Ovary (tissue), 3 donors: ENCODE data around the gene PSG7.
"Not testable (repeated sequence)": the region's sequence is repeated elsewhere in the genome, so short reads cannot be mapped to it uniquely, and the experiment has no call there.

Experiments used
- CTCF ChIP-seq, 3 donors: fragments of 450-650 bp in 2 of 3; fragments of 200-600 bp in 1 of 3; IDR thresholded peaks; one replicate each; pipeline versions ENCODE4 v1.5.1 to v1.8.0; 2016 to 2022; ENCODE audit warnings: antibody characterized with exemption in 3 of 3, mild to moderate bottlenecking in 1 of 3
- EP300 ChIP-seq: sonication (generic); formaldehyde crosslinking; IDR thresholded peaks from one replicate; pipeline ENCODE4 v1.6.1; 2017; ENCODE audit warnings: antibody characterized with exemption
- POLR2A ChIP-seq: fragments of 450-650 bp; IDR thresholded peaks from one replicate; pipeline ENCODE4 v1.6.1; 2017; ENCODE audit warnings: antibody characterized with exemption, mild to moderate bottlenecking, moderate library complexity
- donor health status: DM: no; HTN: no; CAD: no.

GRCh38 chr19:42982111-42982510 lies 45.1 kb upstream of the PSG7 start:
- TF ChIP-seq POLR2A; CTCF (IDR thresholded peaks at IDR 0.05); EP300: not testable (repeated sequence)
